Stimulated activated CD8-positive, alpha-beta memory T cell treated with anti-CD3 and anti-CD28 coated beads, Interleukin-4, amount 100 ng/mL, for 1 hour (primary cell): ENCODE results near the gene CTSZ.
A peak's percentile ranks its signal among the peaks of the same experiment; 100 is the strongest.

Experiments used
- DNase-seq, 2 donors: peaks; one replicate each; pipeline ENCODE4 v3.0.0-alpha.2; 2020; ENCODE audit warnings: low read depth in 2 of 2, low spot score in 1 of 2

Gene CTSZ

GRCh38 chr20:59032023-59032712, 25.1 kb upstream of the CTSZ start, which contains the start of gene ATP5F1E:
TSS of gene ATP5F1E (minus strand) at chr20:59032335. CDS start at chr20:59032251, 84 bp downstream.
- DNase-seq = peak; percentile 91 to 93

GRCh38 chr20:59031564-59032022, 24.5 kb upstream of the CTSZ start:
- DNase-seq = no peak

- no peak for DNase-seq
Measured at GRCh38 chr20:59030911-59031563, 24.0 kb upstream of the CTSZ start.

- DNase-seq = no peak
Measured at GRCh38 chr20:59028812-59029211, 21.8 kb upstream of the CTSZ start.

- DNase-seq = no peak
Measured at GRCh38 chr20:59027741-59028320, 20.8 kb upstream of the CTSZ start.

- no peak for DNase-seq
Measured at GRCh38 chr20:59026904-59027740, 20.1 kb upstream of the CTSZ start.

- DNase-seq = no peak
Measured at GRCh38 chr20:59025511-59025910, 18.5 kb upstream of the CTSZ start.

GRCh38 chr20:59025086-59025485, 18.0 kb upstream of the CTSZ start:
- DNase-seq = no peak

GRCh38 chr20:59024111-59024530, 17.1 kb upstream of the CTSZ start:
- DNase-seq = no peak

- DNase-seq = no peak
Measured at GRCh38 chr20:59023616-59024015, 16.6 kb upstream of the CTSZ start.

GRCh38 chr20:59022754-59023153, 15.7 kb upstream of the CTSZ start:
- no peak for DNase-seq

GRCh38 chr20:59020938-59021551, 14.0 kb upstream of the CTSZ start:
- no peak for DNase-seq

- no peak for DNase-seq
Measured at GRCh38 chr20:59019217-59019616, 12.2 kb upstream of the CTSZ start, which contains the start of gene TUBB1. TSS of gene TUBB1 (plus strand) at chr20:59019429. CDS start at chr20:59019523, 94 bp downstream.

GRCh38 chr20:59018817-59019216, 11.8 kb upstream of the CTSZ start:
- no peak for DNase-seq

- DNase-seq = no peak
Measured at GRCh38 chr20:59017493-59018231, 10.6 kb upstream of the CTSZ start.

- DNase-seq = no peak
Measured at GRCh38 chr20:59016795-59017492, 9.9 kb upstream of the CTSZ start.

- DNase-seq = no peak
Measured at GRCh38 chr20:59015812-59016711, 9.0 kb upstream of the CTSZ start.

- no peak for DNase-seq
Measured at GRCh38 chr20:59015411-59015810, 8.4 kb upstream of the CTSZ start.
